NCI-H82 (cell line): ENCODE measurements around the gene ANKS6.

ENCODE experiments used
- DNase-seq: peaks from one replicate; lab custom pipeline; 2025; lab: John Stamatoyannopoulos, UW

The ANKS6 gene

DNA sequence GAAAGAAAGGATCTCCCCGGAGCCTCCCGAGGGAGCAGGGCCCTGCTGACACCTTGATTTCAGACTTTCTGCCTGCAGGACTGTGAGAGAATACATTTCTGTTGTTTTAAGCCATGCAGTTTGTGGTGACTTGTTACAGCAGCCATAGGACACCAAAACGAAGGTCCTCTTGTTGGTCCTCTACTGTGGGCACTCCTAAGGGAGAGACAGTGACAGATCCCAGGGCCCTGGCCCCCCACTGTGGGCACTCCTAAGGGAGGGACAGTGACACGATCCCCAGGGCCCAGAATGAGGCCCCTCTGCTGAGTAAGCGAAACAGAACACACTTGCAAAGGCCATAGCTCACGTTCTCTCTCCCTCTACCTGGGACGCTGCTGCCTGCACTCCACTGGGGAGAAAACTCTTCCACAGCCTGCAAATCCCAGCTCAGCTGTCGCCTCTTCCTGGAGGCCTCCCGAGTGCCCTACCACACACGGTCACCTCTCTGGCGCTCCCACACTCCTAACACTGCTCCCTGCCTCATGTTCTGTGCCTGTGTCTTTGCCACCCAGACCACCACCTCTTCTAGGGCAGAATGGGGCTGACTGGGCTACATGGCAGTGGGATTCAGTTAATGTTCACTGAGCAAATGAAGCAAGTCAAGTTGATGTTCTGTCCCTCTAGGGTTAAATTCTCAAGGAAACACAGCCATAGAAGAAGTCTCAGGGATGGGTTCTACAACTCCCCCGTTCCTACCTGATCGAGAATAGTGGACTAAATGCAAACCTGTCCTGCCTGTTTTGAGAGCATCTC, 23.8 kb downstream of the ANKS6 start:
- no peak for DNase-seq

DNA sequence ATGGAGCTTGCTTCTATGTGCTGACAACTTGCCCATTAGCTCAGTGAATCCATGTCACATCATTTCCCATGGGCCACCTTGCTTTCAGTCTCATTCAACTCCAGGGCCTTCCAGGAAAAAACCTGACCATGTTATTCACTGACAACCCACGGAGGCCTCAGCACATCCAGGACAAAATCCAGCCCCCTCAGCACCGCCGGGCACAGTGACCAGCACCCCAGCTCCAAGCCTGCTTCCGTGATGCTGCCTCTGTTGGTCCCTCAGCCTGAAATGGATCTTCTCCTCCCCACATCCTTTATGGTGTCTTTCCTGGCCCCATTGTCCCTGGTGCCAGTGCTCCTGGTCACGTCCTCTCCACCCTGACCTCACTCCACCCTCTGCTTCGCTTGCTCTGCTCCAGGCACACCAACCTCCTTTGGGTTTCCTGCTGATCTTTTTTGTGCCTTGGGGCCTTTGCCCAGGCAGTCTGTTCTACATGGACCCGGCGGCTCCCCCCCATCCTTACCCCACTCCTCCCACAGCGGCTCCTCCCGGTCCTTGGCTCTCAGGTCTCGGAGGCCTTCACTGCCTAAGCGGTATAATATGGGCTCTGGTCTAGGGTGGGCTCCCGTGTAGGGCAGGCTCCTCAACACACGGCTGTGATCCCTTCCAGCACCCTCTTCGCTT, 25.0 kb downstream of the ANKS6 start:
- no peak for DNase-seq

DNA sequence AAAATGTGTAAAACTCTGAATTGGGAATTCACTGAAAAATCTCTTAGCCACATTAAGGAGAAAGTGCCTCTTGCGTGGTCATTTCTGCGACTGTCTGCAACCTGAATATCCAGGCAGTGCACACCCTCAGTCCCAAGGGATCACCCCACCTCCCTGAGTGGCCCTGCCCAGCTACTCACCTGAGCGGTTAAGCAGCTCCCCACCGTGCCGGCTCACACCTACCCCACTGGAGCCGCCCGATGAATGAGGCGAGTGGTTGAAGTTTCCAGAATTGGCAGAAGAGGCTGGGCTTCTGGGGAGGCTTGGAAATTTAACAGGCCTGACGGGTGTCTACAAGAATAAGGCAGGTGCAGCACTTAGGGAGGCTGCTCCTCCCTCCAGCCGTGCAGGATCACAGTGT, 25.6 kb downstream of the ANKS6 start:
- no peak for DNase-seq

DNA sequence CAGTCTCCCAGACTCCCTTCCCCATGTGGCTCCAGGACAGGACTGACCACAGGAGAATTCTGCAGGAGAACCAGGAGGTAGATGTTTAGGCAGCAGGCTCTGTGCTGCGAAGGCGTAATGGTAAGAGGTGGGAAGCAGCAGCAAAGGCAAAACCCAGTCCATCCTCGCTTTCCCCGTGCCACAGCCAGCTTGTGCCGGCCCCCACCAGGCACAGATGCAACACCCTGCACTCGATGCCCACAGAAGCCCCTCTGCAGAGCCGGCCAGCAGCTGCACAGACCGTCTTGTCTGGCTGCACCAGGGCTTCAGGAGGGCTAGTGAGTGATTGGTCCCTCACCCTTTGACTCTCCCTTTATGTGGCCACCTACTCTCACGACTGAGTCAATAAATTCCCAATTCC, 28.0 kb downstream of the ANKS6 start:
- no peak for DNase-seq

DNA sequence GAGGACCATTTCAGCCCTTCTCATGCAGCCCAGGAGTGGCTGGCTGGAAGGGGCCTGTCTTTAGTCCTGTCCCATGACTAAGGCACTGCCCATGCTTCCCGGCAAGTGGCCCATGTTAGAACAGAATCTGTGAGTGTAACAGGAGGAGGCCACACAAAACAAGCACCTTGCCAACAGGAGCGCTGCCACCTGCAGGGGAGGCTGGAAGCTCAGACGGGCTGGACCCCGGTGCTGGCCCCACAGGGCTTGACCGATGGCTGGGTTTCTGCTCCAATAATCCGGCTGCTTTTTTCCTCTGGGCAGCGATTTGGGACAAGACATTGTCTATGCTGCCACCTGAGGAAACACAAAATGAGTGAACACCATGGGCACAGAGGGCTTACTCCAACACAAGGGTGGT, 28.4 kb downstream of the ANKS6 start:
- DNase-seq = no peak

DNA sequence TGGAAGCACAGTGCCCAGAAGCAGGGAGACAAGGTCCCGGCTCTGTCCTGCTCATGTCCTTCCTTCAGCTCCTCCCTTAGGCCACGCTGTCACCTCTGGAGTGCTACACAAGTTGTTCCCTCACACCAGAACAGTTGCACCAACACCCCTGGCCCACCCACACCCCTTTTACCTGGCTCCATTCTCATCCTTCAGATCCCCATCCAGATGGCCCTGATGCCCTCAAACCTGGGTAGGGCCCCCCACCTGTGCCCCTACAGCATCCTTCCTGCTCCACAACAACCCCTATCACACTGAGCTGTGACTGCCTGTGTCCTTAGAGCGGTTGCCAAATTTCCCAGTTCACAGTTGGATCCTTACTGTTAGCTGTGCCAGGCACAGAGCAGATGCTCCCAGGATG, 29.2 kb downstream of the ANKS6 start:
- no peak for DNase-seq

DNA sequence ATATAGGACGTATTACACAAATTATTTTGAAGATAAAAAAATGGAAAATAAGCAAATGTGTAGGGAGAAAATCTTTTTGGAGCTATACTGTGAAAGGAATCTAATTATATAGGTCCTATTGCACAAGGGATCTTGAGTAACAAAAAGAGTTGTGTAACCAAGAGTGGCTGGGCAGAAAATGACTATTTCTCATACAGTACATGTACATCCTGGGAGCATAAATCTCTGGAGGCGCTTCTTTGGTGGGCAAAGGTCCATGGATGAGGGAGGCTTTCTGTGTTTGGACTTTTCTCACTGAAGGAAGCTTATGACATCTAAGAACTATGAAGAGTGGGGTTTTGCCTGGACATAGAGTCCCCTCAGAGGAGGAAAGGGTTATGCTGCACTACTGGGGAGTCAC, 29.8 kb downstream of the ANKS6 start:
- no peak for DNase-seq

DNA sequence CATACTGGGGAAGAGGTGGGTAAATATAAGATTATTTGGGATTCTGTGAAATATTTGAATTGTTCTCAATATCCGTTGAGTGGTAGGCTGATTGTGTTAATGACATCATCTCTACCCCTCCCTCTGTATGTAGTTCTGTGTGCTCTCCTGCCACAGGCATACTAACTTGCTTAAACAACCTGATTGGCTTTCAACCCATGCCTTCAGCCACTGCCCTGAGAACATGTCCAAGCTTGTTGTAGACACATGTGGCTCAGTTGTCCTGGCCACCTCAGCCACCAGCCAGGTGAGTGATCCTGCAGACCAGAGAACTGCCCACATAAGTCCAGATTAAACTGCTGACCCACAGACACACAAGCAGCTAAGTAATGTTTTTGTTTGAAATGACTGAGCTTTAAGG, 31.1 kb downstream of the ANKS6 start:
- no peak for DNase-seq

DNA sequence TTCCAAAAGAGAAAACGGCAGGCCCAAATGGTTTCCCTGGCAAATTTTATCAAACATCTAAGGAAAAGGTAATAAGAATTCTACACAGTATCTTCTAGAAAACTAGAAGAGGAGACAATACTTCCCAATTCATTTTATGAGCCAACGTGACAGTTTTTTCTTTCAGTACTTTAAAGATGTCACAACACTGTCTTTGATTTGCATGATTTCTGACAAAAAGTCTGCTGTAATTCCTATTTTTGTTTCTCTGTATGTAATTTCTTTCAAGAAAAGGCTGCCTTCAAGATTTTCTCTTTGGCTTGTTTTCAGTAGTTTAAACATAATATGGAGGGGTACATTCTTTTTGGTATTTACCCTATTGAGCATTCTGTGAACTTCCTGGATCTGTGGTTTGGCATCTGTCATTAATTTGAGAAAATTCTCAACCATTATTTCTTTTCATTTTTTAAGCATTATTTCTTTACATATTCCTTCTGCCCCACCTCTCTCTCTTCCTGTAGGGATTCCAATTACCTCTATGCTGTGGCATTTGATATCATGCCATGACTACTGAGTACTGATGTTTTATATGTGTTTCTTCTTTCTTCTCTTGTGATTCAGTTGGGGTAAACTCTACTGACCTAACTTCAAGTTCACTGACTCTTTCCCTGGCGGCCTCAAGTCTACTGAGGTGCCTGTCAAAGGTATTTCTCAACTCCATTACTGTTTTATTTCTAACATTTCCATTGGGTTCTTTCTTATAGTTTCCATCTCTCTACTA, 32.2 kb downstream of the ANKS6 start:
- DNase-seq = no peak

DNA sequence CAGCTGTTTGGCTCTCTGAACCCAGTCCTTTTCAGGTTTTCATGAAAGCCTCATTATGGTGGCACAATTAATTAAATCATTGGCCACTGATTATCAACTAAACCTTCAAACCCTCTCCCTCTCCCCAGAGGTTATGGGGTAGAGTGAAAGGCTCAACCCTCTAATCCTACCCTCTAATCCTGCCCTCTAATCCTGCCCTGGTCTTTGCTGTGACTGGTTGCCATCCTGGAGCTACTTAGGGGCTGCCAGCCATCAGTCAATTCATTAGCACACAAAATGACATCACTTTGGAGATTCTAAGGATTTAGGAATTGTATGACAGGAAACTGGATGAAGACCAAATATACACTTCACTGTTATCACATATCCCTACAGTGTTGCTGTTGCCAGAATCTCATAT, 36.1 kb downstream of the ANKS6 start:
- DNase-seq = peak; percentile 91

DNA sequence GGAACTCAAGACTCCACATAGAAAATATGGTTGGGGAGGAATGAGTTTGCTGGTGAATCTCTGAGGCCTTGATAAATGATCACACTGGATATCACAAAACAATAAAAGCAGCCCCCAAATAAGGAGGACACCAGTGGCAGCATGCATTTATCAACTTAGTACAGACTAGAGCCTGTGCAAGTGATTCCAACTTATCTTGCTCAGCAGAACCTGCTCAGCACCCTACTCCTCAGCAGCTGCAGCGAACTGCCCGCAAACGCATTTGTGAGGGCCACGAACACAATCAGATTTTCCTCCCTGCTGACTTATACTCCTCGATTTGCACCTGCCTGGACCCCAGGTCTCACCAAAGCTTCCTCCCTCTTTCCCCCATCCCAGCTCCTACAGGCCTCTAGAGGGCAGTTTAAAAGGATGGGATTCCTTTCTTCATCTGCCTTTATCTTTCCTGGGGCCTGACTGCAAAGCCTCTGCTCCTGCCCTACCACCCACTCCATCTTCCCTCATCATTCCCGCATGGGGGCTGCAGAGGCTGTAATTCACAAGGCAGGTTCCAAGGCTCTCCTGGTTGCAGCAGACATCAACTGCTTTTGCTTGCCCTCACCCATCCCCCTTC, 41.2 kb downstream of the ANKS6 start:
- no peak for DNase-seq

DNA sequence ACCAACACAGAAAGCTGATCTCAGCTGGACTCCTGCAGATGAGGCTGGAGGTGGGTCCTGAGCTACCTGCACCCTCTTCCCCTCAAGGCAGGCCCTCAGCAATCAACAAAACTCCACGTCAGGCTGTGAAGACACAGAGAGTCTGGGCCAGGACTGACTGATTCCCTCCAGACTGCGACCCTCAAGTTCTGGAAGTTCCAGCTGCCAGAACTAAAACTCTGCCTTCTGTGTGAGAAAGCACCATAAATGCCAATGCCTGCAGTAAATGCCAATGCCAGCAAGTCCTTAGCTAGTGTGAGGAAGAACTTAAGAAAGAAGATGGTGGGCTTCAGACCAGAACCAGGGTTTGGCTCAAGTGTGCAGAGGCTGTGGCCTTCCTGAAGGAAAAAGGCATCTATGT, 45.1 kb downstream of the ANKS6 start:
- DNase-seq = no peak

DNA sequence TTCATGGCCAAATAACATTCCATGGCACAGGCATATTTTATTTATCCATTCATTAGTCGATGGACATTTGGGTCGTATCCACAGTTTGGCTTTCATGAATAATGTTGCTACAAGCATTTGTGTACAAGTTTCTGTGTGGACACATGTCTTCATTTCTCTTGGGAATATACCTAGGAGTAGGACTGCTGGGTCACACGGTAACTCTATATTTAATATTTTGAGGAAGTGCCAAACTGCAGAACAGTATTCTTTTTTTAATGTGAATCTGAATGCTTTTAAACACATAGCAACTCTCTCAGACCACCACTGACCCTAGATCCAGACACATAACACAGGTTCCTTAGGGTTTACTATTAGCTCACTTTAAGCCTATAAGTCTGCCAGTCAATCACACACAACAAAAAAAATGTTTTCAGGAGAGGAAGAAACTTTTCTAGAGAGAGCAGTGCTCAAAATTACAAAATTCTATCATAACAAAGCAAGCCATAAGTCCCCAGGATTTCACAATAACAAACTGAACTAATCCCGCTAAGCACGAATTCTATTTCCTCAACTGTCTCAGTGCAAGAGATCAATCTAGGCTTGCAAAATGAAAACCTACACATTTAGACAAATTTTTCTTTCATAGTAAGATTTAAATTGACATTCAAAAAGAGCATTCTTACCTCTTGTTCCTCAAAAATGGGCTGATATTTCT, 45.8 kb downstream of the ANKS6 start:
- no peak for DNase-seq

DNA sequence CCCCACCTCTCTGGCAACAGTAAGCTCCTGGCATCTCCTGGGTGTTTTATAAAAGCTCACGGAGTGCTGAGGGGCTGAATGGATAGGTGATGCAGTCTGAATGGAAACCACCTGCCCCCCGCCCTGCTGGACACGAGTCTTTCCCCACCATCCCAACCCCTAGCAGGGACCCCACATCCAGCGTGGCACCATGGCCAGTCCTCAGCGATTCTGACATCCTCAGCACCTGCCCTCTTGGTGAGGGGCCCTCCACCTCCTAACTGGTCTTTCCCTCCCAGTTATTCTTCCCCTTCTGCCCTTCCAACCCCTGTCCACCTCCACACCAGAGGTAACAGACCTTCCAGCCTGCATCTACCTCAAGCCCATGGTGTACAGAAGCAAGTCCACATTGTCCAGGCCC, 48.9 kb downstream of the ANKS6 start:
- DNase-seq = no peak

DNA sequence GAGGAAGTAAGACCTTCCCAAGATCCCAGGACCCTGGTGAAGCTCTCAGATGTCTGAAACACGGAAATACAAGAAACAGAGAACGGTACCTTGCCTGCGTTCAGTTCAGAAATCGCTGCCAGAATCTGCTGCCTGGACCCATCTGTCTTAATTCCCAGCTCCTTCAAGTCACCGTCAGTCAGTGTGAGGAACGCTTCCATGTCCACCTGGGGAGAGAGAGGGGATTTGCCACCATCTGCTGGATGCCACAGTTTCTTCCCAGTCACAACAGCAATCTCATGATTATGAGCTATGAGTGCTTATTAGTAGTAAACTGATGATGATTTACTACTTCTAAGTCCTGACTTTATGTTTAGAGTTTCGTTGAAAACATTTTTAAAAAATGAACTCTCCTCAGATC, 50.9 kb downstream of the ANKS6 start:
- DNase-seq = peak; percentile 86

DNA sequence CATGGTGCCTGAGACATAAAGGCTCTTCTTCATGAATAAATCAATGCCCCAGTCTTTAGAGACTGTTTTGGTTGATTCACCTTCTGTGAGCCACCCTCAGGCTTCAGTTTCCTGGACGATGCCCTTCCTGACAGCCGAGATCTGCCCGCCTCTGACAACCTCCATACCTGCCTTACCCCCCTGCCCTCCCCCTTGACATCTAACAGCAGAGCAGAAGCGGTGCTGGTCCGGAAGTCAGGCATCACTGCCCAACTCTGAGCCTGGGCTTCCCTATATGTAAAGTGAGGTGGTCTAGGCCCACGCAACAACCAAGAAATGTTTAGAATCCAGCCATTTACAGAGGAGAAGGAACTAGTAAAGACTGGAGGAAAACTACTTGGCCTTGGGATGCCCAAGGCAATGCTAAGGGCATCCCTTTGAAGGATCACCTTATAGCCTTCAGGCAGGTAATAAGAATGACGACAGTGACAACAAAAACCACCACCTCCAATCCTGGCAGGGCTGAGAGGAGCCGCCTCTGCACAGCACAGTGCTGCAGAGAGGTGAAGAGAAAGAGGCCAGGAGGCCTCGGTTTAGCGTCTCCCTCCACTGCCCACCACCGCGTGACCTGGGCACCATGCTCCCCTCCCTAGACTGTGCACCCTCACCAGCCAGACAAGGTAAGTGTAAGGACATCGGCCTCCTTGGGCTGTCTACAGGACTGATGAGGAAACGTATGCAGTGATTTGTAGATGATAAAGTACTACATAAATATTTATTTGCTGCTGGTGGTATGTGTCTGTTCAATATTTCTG, 52.3 kb downstream of the ANKS6 start:
- no peak for DNase-seq

DNA sequence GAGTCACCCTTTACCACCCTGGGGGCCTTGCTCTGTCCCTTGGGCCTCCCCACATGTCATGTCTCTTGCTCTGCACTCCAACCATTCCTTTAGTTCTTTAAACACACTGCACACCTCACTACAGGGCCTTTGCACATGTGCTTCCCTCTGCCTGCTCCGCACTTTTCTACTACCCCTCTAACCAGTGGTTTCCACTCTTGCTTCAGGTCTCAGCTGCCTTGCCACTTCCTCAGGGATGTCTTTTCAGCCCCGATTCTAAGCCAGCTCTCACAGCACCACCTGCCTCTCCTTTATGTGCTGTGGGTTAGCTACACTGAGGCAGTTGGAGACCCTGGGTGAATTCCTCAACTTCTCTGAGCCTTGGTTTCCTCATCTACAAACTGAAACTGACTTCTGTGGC, 53.0 kb downstream of the ANKS6 start:
- DNase-seq = no peak

DNA sequence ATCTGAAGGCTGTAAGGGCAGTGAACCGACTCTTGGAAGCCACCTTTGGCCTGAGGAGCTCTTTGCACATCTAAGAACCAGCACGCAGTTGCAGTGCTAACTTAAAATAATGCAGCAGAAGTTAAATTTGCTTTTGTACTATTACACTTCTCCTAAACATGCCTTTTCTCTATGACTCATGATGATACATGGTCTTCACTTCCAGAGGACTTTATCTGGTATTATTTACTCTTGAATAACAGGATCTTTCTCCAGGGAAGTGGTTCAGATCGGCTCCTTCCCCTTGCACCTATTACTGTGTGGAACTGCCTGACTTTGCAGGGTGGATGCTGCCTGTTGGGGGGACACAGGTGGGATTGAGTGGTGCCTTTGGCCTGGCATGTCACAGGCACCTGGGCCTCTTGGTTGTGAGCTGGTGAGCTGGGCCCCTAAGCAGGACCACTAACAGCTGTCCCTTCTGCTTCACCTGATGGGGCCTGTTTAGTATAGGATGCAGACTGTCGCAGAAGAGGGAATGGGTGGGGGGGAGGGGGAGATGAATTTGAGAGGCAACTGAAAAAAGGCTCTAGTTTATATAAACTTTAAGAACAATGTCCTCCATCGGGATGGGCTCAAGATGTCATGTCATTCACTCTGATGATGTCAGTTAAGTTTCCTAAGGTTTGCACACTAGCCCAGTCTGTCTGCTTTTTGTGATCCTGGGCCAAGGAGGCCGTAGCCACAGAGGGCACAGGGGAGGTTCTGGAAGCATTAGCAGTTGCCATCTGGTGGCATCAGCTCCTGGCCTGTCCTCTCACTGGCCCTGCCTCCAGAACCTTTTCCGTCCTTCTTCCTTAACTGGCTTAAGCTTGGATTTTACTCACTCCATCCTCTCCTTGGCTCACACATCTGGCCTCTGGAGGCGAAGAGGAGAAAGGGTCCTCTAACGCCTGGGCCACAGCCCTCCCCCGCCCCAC, 53.8 kb downstream of the ANKS6 start:
- DNase-seq = peak; percentile 59

DNA sequence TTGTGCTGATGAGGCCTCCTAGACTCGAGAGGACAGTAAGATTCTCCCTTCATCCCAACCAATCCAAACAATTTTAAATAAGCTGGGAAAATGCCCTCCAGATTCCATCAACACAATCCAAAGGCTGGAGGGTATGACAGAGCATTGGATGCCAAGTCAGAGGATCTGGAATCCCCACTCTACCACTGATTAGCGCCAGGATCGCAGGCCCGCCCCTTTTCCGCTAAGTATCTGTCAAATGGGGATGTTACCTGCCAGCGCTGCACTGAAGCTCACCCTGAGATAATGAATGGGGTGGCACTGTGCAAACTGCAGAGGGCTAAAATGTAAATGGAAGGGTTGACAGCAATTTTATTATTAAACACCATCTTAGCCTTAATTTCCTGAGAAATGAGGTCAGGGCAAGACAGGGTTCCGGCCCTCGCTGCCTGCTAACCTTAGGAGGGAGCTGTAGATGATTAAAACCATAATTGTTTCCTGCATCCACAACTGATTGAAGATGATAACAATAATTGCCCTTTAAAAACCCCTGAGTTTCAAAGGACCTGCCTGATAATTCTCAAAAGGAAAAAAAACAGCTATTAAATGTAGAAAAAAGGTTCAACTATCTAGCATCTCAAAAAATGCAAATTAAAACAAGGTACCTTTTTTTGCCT, 56.0 kb downstream of the ANKS6 start:
- no peak for DNase-seq

DNA sequence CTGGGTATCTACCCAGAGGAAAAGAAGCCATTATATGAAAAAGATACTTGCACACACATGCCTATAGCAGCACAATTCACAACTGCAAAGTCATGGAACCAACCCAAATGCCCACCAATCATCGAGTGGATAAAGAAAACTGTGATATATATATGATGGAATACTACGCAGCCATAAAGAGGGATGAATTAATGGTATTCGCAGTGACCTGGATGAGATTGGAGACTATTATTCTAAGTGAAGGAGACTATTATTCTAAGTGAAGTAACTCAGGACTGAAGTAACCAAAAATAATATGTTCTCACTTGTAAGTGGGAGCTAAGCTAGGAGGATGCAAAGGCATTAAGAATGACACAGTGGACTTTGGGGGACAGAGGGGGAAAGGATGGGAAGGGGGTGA, 57.6 kb downstream of the ANKS6 start:
- no peak for DNase-seq
